Ovary (tissue), 3 donors: ENCODE results near the gene ZNFX1.

Experiments used
- EP300 ChIP-seq: sonication (generic); formaldehyde crosslinking; IDR thresholded peaks from one replicate; pipeline ENCODE4 v1.6.1; 2017; ENCODE audit warnings: antibody characterized with exemption
- POLR2A ChIP-seq: fragments of 450-650 bp; IDR thresholded peaks from one replicate; pipeline ENCODE4 v1.6.1; 2017; ENCODE audit warnings: antibody characterized with exemption, mild to moderate bottlenecking, moderate library complexity
- TF ChIP-seq, protein P1 (sequence below), 3 donors: fragments of 450-650 bp in 2 of 3; fragments of 200-600 bp in 1 of 3; IDR thresholded peaks; one replicate each; pipeline versions ENCODE4 v1.5.1 to v1.8.0; 2016 to 2022; ENCODE audit warnings: antibody characterized with exemption in 3 of 3, mild to moderate bottlenecking in 1 of 3
- donor health status: DM: no; HTN: no; CAD: no.

DNA sequence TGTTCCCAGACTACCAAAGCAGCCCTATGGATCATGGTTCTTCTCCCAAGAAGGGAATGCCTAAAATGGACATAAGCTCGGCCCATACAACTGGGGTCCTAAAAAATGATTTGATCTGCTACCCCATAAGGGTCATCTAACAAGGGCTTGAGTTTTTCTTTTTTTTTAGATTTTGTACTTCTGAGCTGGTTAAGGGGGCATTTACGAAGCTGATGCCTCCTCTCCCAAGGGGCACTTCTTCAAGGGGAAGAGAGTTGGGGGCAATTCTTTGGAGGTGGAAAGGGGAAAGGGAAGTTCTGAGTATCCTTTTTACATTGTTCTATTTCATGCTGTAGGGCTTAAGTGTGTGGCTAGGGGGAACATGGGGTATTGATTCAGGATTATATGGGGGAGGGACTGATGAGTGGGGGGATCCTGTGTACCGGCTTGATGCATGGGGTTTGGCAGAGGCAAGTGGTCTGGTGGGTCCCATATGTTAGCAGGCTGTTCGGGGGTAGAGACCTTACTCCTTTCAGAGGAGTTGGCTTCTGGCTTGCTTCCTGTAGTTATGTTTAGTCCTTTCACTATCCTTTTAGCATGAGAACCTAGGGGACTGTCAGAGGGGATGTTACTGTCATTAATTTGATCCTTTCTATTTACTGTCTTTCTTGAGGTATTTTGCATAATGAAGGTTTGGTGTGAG is 8.1 kb upstream of the ZNFX1 start:
- TF ChIP-seq, protein P1, sequence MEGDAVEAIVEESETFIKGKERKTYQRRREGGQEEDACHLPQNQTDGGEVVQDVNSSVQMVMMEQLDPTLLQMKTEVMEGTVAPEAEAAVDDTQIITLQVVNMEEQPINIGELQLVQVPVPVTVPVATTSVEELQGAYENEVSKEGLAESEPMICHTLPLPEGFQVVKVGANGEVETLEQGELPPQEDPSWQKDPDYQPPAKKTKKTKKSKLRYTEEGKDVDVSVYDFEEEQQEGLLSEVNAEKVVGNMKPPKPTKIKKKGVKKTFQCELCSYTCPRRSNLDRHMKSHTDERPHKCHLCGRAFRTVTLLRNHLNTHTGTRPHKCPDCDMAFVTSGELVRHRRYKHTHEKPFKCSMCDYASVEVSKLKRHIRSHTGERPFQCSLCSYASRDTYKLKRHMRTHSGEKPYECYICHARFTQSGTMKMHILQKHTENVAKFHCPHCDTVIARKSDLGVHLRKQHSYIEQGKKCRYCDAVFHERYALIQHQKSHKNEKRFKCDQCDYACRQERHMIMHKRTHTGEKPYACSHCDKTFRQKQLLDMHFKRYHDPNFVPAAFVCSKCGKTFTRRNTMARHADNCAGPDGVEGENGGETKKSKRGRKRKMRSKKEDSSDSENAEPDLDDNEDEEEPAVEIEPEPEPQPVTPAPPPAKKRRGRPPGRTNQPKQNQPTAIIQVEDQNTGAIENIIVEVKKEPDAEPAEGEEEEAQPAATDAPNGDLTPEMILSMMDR (IDR thresholded peaks at IDR 0.05), result no peak
- no peak for TF ChIP-seq POLR2A
- TF ChIP-seq EP300, result no peak
